Neural cell (in vitro differentiated cells): ENCODE data around the gene TNNI3. TPM values are rescaled to one million over a fixed set of nuclear protein-coding genes. Genes with fewer than 3 reads are reported as not detected.
A peak's percentile ranks its signal among the peaks of the same experiment; 100 is the strongest.

ENCODE experiments used
- H2AFZ ChIP-seq: fragments of 200-600, 300-800 bp; sonication (generic), shearing (Covaris generic); 2 replicates; pipeline ENCODE4 v1.6.0; 2014; ENCODE audit warnings: low read depth, mild to moderate bottlenecking, antibody characterized with exemption, low read length, moderate library complexity
- H3F3A ChIP-seq: fragments of 200-600 bp; shearing (Covaris generic); 2 replicates; pipeline ENCODE4 v1.6.1; 2016; ENCODE audit warnings: mild to moderate bottlenecking, moderate library complexity, mixed read lengths, antibody characterized with exemption, low read length; ENCODE audit not compliant: insufficient read depth, poor library complexity, severe bottlenecking
- H3K27ac ChIP-seq: fragments of 200-600, 300-800 bp; sonication (generic), shearing (Covaris generic); 2 replicates; pipeline ENCODE4 v1.5.1; 2014; ENCODE audit warnings: mild to moderate bottlenecking, low read length, moderate library complexity
- H3K27me3 ChIP-seq: fragments of 300-800, 200-600 bp; sonication (generic), shearing (Covaris generic); 2 replicates; pipeline ENCODE4 v1.6.0; 2014; ENCODE audit warnings: mild to moderate bottlenecking, low read depth, low read length, moderate library complexity; ENCODE audit not compliant: insufficient read depth
- H3K36me3 ChIP-seq: fragments of 300-800, 200-600 bp; sonication (generic), shearing (Covaris generic); 2 replicates; pipeline ENCODE4 v1.5.1; 2014; ENCODE audit warnings: mild to moderate bottlenecking, antibody characterized with exemption, low read length, moderate library complexity; ENCODE audit not compliant: insufficient read depth
- H3K4me2 ChIP-seq: fragments of 300-800, 200-600 bp; sonication (generic), shearing (Covaris generic); 2 replicates; pipeline ENCODE4 v1.6.0; 2014; ENCODE audit warnings: mild to moderate bottlenecking, low read length
- H3K4me3 ChIP-seq: fragments of 300-800, 200-600 bp; sonication (generic), shearing (Covaris generic); 2 replicates; pipeline ENCODE4 v1.5.1; 2014; ENCODE audit warnings: mild to moderate bottlenecking, low read length, moderate library complexity
- H3K79me2 ChIP-seq: fragments of 200-600 bp; shearing (Covaris generic); replicated peaks from 2 replicates; pipeline ENCODE4 v1.6.0; 2014; ENCODE audit warnings: mild to moderate bottlenecking, low read length, moderate library complexity; ENCODE audit not compliant: insufficient read depth
- H3K9ac ChIP-seq: fragments of 300-800, 200-600 bp; sonication (generic), shearing (Covaris generic); 2 replicates; pipeline ENCODE4 v1.6.1; 2016; ENCODE audit warnings: mild to moderate bottlenecking, low read length, mixed read lengths
- H3K9me2 ChIP-seq: fragments of 200-600 bp; shearing (Covaris generic); 2 replicates; pipeline ENCODE4 v1.6.1; 2016; ENCODE audit warnings: mild to moderate bottlenecking, low read length, mixed read lengths; ENCODE audit not compliant: insufficient read depth
- H3K9me3 ChIP-seq: fragments of 200-600, 300-800 bp; sonication (generic), shearing (Covaris generic); 2 replicates; pipeline ENCODE4 v1.6.1; 2016; ENCODE audit warnings: mild to moderate bottlenecking, mixed run types, low read length, moderate library complexity, mixed read lengths
- H4K20me1 ChIP-seq: fragments of 200-600 bp; shearing (Covaris generic); 2 replicates; pipeline ENCODE4 v1.6.1; 2016; ENCODE audit warnings: mild to moderate bottlenecking, mixed run types; ENCODE audit not compliant: insufficient read depth
- CTCF ChIP-seq: fragments of 450-650 bp; IDR thresholded peaks from 2 replicates; pipeline ENCODE4 v1.5.1; 2014; ENCODE audit warnings: antibody characterized with exemption, mild to moderate bottlenecking, moderate library complexity; ENCODE audit not compliant: poor library complexity, severe bottlenecking
- EP300 ChIP-seq: fragments of 450-650 bp; conservative IDR thresholded peaks from 2 replicates; pipeline ENCODE4 v1.6.1; 2014; ENCODE audit warnings: antibody characterized with exemption, mild to moderate bottlenecking, moderate library complexity; ENCODE audit not compliant: poor library complexity, severe bottlenecking
- EZH2 ChIP-seq: fragments of 200-600, 300-800 bp; shearing (Covaris generic), sonication (generic); IDR thresholded peaks from 2 replicates; pipeline ENCODE4 v1.6.1; 2014; ENCODE audit warnings: antibody characterized with exemption, low read length, borderline replicate concordance, mild to moderate bottlenecking; ENCODE audit not compliant: insufficient read depth, poor library complexity, severe bottlenecking
- MXI1 ChIP-seq: fragments of 450-650 bp; conservative IDR thresholded peaks from 2 replicates; pipeline ENCODE4 v1.6.1; 2014; ENCODE audit warnings: antibody characterized with exemption, mild to moderate bottlenecking; ENCODE audit not compliant: poor library complexity, severe bottlenecking
- POLR2AphosphoS5 ChIP-seq: IDR thresholded peaks from 2 replicates; pipeline ENCODE4 v1.6.1; 2012
- RAD21 ChIP-seq: fragments of 450-650 bp; conservative IDR thresholded peaks from 2 replicates; pipeline ENCODE4 v1.6.1; 2014; ENCODE audit warnings: antibody characterized with exemption, mild to moderate bottlenecking, moderate library complexity
- REST ChIP-seq: IDR thresholded peaks from 2 replicates; pipeline ENCODE4 v1.6.1; 2012; ENCODE audit warnings: borderline replicate concordance
- SMC3 ChIP-seq: fragments of 450-650 bp; conservative IDR thresholded peaks from 2 replicates; pipeline ENCODE4 v1.6.1; 2014; ENCODE audit warnings: antibody characterized with exemption, mild to moderate bottlenecking, moderate library complexity; ENCODE audit not compliant: poor library complexity
- TAF1 ChIP-seq: IDR thresholded peaks from 2 replicates; pipeline ENCODE4 v1.6.1; 2012; ENCODE audit warnings: low read depth
- polyA plus RNA-seq: library from polyadenylated mRNA; depleted of rRNA; stranded (reverse); fragments of >200 nt; gene quantifications from 2 replicates; pipeline ENCODE4 v1.2.3, GENCODE V29; 2014

The TNNI3 gene
- polyA plus RNA-seq, 1 donor from 2014 or later: 22.5 TPM

GRCh38 chr19:55178781-55179599, 21.5 kb upstream of the TNNI3 start:
- no peaks in the 10 kb centered on the region for H4K20me1 ChIP-seq
- H3K9me3 ChIP-seq: no peaks in the 10 kb centered on the region
- peak overlapping the region; percentile 78 for H3K4me3 ChIP-seq
- no peaks in the 10 kb centered on the region for H3K9me2 ChIP-seq
- H3K4me2 ChIP-seq: peak overlapping the region; percentile 69
- peak overlapping the region; percentile 66 for H2AFZ ChIP-seq
- H3K27me3 ChIP-seq: peaks cover 27% of the 10 kb centered on the region
- H3K79me2 ChIP-seq: peaks cover 4% of the 10 kb centered on the region
- H3K9ac ChIP-seq: peak overlapping the region; percentile 99
- TF ChIP-seq CTCF (no peak), TAF1 (peak; percentile 38), RAD21 (no peak), SMC3 (peak; percentile 53), REST (peak; percentile 34), EZH2 (no peak), MXI1 (peak; percentile 98), EP300 (peak; percentile 71), POLR2AphosphoS5 (peak; percentile 85)
- H3F3A ChIP-seq: no peaks in the 10 kb centered on the region
- peaks cover 7% of the 10 kb centered on the region for H3K36me3 ChIP-seq
- H3K27ac ChIP-seq: peak overlapping the region; percentile 98

GRCh38 chr19:55176076-55176475, 18.5 kb upstream of the TNNI3 start:
- Histone ChIP-seq H2AFZ (no peak overlapping the region), H3K27me3 (peaks cover 26% of the 10 kb centered on the region), H3K4me2 (no peak overlapping the region), H3K4me3 (no peak overlapping the region), H3F3A (no peaks in the 10 kb centered on the region), H3K36me3 (peaks cover 7% of the 10 kb centered on the region), H4K20me1 (peaks cover 4% of the 10 kb centered on the region), H3K27ac (no peak overlapping the region), H3K9me2 (no peaks in the 10 kb centered on the region), H3K79me2 (peaks cover 4% of the 10 kb centered on the region), H3K9ac (no peak overlapping the region), H3K9me3 (no peaks in the 10 kb centered on the region)
- no peak for TF ChIP-seq EZH2
- TF ChIP-seq REST: no peak
- no peak for TF ChIP-seq TAF1
- no peak for TF ChIP-seq CTCF
- TF ChIP-seq EP300: no peak
- no peak for TF ChIP-seq SMC3
- TF ChIP-seq POLR2AphosphoS5: no peak
- no peak for TF ChIP-seq MXI1
- no peak for TF ChIP-seq RAD21
